DOHH2 (cell line): ENCODE data around the gene MAPK4.

Source experiments
- CTCF ChIP-seq: fragments of 200-600 bp; sonication (generic); IDR thresholded peaks from one replicate; pipeline ENCODE4 v1.5.1; 2014; ENCODE audit warnings: antibody characterized with exemption, mild to moderate bottlenecking, low read depth, low read length; ENCODE audit not compliant: poor library complexity, severe bottlenecking
- EZH2phosphoT487 ChIP-seq: fragments of 200-600 bp; sonication (generic); IDR thresholded peaks from 2 replicates; pipeline ENCODE4 v1.6.1; 2017; ENCODE audit warnings: borderline replicate concordance, mild to moderate bottlenecking, antibody characterized with exemption, low read length, moderate library complexity, mixed read lengths

DNA sequence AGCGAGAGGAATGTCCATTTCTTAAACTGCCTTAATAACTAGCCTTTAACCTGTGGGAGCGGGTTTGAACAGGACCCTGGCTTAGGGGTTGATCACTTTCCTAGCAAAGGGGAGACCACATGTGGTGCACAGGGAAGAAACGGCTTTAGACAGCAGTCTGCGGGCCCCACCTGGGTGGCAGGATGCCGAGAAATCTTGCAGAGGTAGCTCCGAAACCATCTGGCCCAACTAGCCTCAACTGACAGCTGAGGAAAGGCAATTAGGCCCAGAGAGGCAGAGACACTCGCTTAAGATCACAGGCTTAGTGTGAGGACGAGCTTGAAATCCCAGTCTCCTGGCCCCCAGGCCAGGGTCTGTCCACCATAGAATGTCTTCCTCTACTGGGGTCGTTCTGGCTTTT is 170.1 kb downstream of the MAPK4 start:
- TF ChIP-seq CTCF (no peak), EZH2phosphoT487 (no peak)
